ENCODE results near the gene WFS1.
A peak's percentile ranks its signal among the peaks of the same experiment; 100 is the strongest.

WFS1 gene

GRCh38 chr4:6224735-6225134, 44.9 kb upstream of the WFS1 start:
- Mint-ChIP-seq H3K4me3 (no peak overlapping the region), H3K27ac (no peak overlapping the region), H3K9me3 (peaks cover 12% of the 10 kb centered on the region), H3K27me3 (ENCODE audit: low read depth, poor library complexity) (peaks cover 65% of the 10 kb centered on the region), H3K4me1 (no peaks in the 10 kb centered on the region), H3K36me3 (ENCODE audit: low read depth) (no peaks in the 10 kb centered on the region)
- no peak for TF ChIP-seq CTCF (IDR thresholded peaks at IDR 0.05)
- no peak for DNase-seq

GRCh38 chr4:6225469-6225868, 44.2 kb upstream of the WFS1 start:
- H3K4me3 Mint-ChIP-seq: no peak overlapping the region
- no peak for TF ChIP-seq CTCF (IDR thresholded peaks at IDR 0.05)
- H3K9me3 Mint-ChIP-seq: peaks cover 12% of the 10 kb centered on the region
- peak; percentile 84 for DNase-seq
- no peaks in the 10 kb centered on the region for H3K4me1 Mint-ChIP-seq
- H3K36me3 Mint-ChIP-seq (ENCODE audit: low read depth): no peaks in the 10 kb centered on the region
- peaks cover 58% of the 10 kb centered on the region for H3K27me3 Mint-ChIP-seq (ENCODE audit: low read depth, poor library complexity)
- no peak overlapping the region for H3K27ac Mint-ChIP-seq

- H3K27me3 Mint-ChIP-seq (ENCODE audit: low read depth, poor library complexity): peaks cover 47% of the 10 kb centered on the region
- no peak overlapping the region for H3K4me3 Mint-ChIP-seq
- DNase-seq: no peak
- H3K9me3 Mint-ChIP-seq: peaks cover 6% of the 10 kb centered on the region
- no peak for TF ChIP-seq CTCF (IDR thresholded peaks at IDR 0.05)
- H3K4me1 Mint-ChIP-seq: no peaks in the 10 kb centered on the region
- no peak overlapping the region for H3K27ac Mint-ChIP-seq
- no peaks in the 10 kb centered on the region for H3K36me3 Mint-ChIP-seq (ENCODE audit: low read depth)
These were observed 43.1 kb upstream of the WFS1 start for GRCh38 chr4:6226506-6226905.

- Mint-ChIP-seq H3K9me3 (peaks cover 1% of the 10 kb centered on the region), H3K36me3 (ENCODE audit: low read depth) (no peaks in the 10 kb centered on the region), H3K4me1 (no peaks in the 10 kb centered on the region), H3K27me3 (ENCODE audit: low read depth, poor library complexity) (peaks cover 41% of the 10 kb centered on the region), H3K27ac (no peak overlapping the region), H3K4me3 (no peak overlapping the region)
- no peak for TF ChIP-seq CTCF (IDR thresholded peaks at IDR 0.05)
- DNase-seq: no peak
These were observed 42.1 kb upstream of the WFS1 start for GRCh38 chr4:6227412-6228157.

GRCh38 chr4:6228158-6229067, 41.2 kb upstream of the WFS1 start:
- Mint-ChIP-seq H3K9me3 (no peaks in the 10 kb centered on the region), H3K4me3 (no peak overlapping the region), H3K36me3 (ENCODE audit: low read depth) (no peaks in the 10 kb centered on the region), H3K27me3 (ENCODE audit: low read depth, poor library complexity) (peaks cover 33% of the 10 kb centered on the region), H3K4me1 (no peaks in the 10 kb centered on the region), H3K27ac (no peak overlapping the region)
- DNase-seq: no peak
- no peak for TF ChIP-seq CTCF (IDR thresholded peaks at IDR 0.05)
